ENCODE results near the gene SKIDA1.

DNA sequence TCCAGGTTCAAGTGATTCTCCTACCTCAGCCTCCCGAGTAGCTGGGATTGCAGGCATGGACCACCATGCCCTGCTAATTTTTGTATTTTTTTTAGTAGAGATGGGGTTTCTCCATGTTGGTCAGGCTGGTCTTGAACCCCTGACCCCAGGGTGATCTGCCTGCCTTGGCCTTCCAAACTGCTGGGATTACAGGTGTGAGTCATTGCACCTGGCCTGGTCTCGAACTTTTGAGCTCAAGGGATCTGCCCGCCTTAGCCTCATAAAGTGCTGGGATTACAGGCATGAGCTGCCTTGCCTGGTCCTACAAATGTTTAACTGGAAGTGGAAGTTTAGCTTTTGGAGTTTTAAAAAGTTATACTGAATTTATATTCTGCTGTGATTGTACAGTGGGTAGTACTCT, 11.4 kb upstream of the SKIDA1 start:
- no peak for TF ChIP-seq POLR2A (IDR thresholded peaks at IDR 0.05)
- TF ChIP-seq, protein P1, sequence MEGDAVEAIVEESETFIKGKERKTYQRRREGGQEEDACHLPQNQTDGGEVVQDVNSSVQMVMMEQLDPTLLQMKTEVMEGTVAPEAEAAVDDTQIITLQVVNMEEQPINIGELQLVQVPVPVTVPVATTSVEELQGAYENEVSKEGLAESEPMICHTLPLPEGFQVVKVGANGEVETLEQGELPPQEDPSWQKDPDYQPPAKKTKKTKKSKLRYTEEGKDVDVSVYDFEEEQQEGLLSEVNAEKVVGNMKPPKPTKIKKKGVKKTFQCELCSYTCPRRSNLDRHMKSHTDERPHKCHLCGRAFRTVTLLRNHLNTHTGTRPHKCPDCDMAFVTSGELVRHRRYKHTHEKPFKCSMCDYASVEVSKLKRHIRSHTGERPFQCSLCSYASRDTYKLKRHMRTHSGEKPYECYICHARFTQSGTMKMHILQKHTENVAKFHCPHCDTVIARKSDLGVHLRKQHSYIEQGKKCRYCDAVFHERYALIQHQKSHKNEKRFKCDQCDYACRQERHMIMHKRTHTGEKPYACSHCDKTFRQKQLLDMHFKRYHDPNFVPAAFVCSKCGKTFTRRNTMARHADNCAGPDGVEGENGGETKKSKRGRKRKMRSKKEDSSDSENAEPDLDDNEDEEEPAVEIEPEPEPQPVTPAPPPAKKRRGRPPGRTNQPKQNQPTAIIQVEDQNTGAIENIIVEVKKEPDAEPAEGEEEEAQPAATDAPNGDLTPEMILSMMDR (IDR thresholded peaks at IDR 0.05), result no peak

All from body of pancreas (tissue), 4 donors.